NB4 (cell line): ENCODE measurements around the gene GLT6D1.

ENCODE experiments used
- DNase-seq: peaks from one replicate; pipeline ENCODE4 v3.0.0; 2010; ENCODE audit warnings: low read depth
- H3K4me3 ChIP-seq: one replicate; pipeline ENCODE4 v1.5.1; 2011; ENCODE audit warnings: mild to moderate bottlenecking, low read depth, low read length, moderate library complexity
- CTCF ChIP-seq: IDR thresholded peaks from one replicate; pipeline ENCODE4 v1.5.1; 2012; ENCODE audit warnings: low read depth, low read length
- MYC ChIP-seq: IDR thresholded peaks from 2 replicates; pipeline ENCODE4 v1.6.1; 2011; ENCODE audit warnings: low read depth, low read length
- POLR2A ChIP-seq: IDR thresholded peaks from 2 replicates; pipeline ENCODE4 v1.6.1; 2011; ENCODE audit warnings: mild to moderate bottlenecking; ENCODE audit not compliant: insufficient read length; ENCODE audit errors: extremely low read depth
- TF ChIP-seq, protein P1 (sequence below): IDR thresholded peaks from 2 replicates; pipeline ENCODE4 v1.6.1; 2011; ENCODE audit warnings: low read depth, low read length

The GLT6D1 gene

DNA sequence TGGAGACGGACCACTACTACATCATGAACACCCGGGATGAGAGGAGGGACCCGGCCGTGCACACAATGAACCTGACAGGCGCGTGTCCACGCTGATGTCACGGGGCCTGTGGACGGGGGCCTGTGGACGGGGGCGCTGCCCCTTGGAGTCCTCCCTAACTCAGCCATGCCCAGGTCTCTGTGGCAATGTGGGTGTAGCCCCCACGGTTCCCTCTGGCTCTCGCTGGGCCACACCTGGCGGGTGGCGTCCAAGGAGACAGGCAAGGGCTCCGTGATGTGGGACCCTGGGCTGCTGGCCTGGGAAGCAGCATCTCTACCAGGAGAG is 55.7 kb downstream of the GLT6D1 start:
- DNase-seq: no peak
- TF ChIP-seq CTCF: no peak
- no peak for TF ChIP-seq MYC
- no peak for TF ChIP-seq POLR2A
- TF ChIP-seq, protein P1, sequence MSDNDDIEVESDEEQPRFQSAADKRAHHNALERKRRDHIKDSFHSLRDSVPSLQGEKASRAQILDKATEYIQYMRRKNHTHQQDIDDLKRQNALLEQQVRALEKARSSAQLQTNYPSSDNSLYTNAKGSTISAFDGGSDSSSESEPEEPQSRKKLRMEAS: no peak
- H3K4me3 ChIP-seq: no peak overlapping the region

DNA sequence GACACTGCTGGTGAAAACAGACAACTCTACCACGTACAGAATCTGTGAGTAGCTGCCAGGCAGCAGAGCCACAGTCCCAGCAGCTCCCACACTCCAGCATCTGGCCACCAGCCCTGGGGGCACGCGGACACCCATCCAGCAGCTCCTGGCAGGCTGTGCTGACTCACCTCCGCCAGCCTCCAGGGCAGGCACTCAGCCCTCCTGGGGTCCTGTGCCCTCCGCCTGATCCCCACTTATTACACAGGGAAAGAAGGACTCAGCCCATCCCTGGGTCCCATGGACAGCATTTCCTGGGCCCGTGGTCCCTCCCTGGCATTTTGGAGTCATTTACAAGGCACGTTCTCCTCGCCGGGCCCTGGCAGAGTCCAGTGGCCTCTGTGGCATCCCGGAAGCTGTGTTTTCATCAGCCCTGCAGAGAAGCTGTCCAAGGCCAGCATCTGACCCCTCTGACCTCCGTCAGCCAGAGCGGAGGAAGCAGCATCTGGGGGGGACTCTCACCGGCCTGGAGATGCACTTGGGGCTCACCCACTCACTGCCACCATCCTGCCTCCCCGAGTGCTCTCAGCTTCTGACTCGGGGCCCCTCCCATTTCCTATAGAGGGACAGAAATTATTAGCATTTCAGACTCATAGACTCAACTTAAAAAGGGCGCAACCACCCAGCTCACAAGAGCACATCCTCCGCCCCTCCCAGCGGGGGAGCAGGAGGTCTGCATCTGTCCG is 56.2 kb downstream of the GLT6D1 start:
- no peak for DNase-seq
- TF ChIP-seq CTCF (no peak), MYC (no peak), POLR2A (no peak)
- TF ChIP-seq, protein P1: no peak

GRCh38 chr9:135582541-135582940 is 56.8 kb downstream of the GLT6D1 start:
- TF ChIP-seq, protein P1: no peak
- TF ChIP-seq MYC (no peak), CTCF (no peak), POLR2A (no peak)

More for the DNA sequence above, 56.2 kb downstream of the GLT6D1 start:
- no peak overlapping the region for H3K4me3 ChIP-seq

DNA sequence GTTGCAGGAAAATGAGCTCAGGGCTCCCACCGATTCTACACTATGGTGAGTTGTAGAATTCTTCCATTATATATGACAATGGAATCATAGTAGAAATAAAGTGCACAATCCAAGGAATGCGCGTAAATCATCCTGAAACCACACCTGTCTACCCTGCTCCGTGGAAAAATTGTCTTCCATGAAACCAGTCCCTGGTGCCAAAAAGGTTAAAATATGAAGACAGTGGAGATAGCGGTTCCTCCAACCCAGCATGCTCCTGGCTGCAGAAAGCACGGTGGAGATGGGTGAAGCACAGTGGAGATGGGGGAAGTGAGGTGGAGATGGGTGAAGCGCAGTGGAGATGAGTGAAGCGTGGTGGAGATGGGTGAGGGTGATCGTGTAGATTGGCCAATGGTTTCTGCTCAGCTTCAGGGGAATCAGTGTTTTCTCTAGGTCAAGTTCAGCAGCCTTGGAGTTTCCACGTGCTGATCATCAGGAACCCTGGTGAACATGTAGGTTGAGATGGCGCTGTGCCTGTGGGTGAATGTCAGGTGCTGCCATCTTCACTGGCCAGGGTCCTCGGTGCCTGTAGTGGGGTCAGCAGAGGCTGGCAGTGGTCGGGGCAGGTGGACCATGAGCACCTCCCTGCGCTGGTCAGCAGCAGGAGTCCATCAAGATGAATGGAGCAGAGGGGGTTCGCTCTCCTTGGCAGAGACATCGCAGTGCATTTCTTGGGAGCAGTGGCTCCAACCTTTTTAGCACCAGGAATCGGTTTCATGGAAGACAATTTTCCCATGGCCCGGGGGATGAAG is 57.5 kb downstream of the GLT6D1 start:
- no peak for DNase-seq
- no peak overlapping the region for H3K4me3 ChIP-seq
- TF ChIP-seq, protein P1: no peak
- TF ChIP-seq POLR2A (no peak), MYC (no peak), CTCF (no peak)

More at GRCh38 chr9:135582541-135582940, 56.8 kb downstream of the GLT6D1 start:
- no peak for DNase-seq
- H3K4me3 ChIP-seq: no peak overlapping the region

DNA sequence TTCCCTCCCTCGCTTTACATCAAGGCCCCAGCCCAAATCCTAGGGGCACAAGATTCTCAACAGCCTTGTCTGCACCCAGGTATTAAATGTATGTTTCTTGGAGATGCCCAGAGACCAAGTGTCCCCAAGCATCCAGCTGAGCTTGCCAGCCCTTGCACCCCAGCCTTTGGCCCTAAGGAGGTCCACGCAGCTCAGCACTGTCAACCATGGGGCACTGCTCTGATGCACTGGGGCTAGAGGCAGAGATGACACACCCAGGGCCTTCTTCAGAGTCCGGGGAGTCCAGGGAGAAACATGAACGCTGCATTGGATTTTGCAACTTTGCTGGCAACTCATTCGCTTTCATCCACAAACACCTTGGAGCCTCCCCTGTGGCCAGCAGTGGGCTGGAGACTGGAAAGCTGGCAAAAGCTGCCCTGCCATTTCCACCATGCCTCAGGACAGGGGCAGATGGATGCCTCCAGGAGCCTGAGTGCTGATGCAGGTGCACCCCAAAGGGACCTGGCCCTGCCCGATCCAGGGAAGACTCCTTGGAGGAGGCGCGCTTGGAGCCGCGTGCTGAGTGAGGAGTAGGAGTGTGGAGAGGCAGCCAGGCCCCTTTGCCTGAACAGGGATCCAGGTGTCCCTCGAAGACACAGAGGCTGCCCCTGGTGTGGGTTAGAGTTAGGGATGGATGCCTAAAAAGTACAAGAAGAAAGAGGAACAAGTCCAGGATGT is 58.5 kb downstream of the GLT6D1 start:
- H3K4me3 ChIP-seq: no peak overlapping the region
- TF ChIP-seq MYC: no peak
- no peak for TF ChIP-seq POLR2A
- TF ChIP-seq, protein P1: no peak
- TF ChIP-seq CTCF: no peak
- no peak for DNase-seq
